ENCODE results near the gene FSTL5.

FSTL5 gene

DNA sequence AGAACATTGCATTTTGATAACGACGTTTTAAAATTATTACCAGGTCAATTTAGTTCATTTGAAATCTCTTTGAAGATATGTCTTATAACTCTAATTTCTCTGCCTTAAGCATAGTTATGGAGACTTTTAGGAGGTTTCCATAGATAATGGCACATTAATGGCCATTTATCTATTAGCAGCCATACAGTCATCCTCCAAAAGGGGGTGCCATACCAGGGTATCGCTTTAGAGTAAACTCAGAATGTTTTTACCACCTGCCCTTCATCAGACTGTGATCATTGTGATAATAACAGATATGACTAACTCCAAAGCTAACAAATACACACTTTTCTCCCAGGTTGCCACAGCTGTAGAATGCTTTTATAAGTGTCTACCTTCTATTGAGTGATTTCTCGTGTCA is 461.5 kb downstream of the FSTL5 start:
- DNase-seq = no peak

DNA sequence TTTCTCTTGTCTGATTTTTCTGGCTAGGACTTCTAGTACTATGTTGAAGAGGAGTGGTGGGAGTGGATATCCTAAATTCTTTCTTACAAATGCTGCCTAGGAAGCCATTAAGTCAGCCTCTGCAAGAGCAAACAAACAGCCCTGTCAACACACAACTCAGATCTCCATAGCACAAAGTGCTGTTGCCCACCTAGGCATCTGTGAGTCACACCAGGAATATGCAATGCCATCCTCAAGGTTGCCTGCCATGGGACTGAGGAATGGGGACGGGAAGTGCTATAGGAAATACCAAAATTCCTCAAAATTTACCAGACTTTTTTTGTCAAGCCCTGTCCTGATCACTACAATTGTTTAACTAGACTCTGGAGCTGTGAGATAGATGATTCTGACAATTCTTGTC is 466.9 kb downstream of the FSTL5 start:
- DNase-seq = no peak

DNA sequence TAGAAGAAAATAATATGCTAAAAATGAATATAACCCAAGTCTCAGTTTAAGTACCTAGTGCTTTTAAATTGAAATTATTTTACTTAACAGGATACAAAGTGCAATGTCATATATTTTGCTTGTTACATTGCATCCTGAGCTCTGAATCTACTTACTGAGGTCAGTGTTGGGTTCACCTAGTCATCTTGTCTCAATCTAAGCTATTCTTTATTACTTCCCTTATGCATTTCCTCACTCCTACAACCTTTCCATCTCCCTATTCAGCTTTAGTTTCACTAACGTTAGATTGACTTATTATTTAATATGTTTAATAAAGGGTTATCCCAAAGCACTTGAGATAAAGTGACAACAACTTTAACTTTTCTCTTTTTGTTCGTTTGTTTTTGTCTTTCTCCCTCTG is 483.7 kb downstream of the FSTL5 start:
- no peak for DNase-seq

DNA sequence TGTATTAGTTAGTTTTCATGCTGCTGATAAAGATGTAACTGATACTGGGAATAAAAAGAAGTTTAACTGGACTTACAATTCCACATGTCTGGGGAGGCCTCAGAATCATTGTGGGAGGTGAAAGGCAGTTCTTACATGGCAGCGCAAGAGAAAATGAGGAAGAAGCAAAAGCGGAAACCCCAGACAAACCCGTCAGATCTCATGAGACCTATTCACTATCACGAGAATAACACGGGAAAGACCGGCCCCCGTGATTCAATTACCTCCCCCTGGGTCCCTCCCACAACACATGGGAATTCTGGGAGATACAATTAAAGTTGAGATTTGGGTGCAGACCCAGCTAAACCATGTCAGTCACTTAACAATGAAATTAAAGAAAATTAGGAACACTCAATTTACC is 499.1 kb downstream of the FSTL5 start:
- DNase-seq = no peak

DNA sequence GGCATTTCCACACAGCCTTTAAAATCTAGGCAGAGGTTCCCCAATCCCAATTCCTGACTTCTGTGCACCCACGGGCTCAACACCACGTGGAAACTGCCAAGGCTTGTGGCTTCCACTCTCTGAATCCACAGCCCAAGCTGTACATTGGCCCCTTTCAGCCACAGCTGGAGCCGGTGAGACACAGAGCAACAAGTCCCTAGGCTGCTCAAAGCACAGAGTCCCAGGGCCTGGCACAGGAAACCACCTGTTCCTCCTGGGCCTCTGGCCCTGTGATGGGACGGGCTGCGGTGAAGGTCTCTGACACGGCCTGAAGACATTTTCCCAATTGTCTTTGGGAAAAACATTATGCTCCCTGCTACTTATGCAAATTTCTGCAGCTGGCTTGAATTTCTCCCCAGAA is 500.0 kb downstream of the FSTL5 start:
- DNase-seq = no peak

DNA sequence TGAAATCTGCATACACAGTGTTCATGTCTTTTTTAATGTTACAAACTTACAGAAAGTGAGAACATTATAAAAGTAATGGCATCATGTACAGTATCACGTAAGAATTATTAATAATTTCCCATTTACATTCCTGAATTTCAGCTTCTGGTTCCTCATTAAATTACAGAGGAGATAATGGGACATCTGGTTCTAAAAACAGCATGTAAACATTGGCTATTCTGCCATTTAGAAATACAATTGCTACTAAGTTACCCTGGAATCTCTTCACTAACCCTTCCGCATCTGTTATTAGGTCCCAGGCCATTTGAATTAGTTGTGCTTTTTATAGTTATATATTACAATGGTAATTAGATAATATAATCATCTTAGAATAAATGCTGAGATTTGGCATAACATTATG is 505.1 kb downstream of the FSTL5 start:
- no peak for DNase-seq

DNA sequence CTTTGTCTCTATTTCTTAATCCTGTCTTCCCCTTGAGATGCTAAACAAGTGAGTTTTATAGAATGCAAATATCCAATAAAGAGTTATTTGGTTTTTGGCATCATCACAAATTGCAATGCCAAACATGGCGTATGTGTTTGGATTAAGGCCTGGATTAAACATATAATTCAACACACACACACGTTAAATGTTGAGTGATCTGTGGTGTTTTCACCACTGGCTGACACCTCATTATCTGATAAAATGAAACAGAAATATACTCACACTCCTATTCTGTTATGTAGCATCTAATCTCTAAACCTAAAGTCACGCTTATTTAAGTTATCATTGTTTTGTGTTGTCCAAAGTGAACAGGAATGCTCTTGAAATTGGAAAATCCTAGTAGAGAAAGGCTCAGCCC is 506.2 kb downstream of the FSTL5 start:
- DNase-seq = no peak

DNA sequence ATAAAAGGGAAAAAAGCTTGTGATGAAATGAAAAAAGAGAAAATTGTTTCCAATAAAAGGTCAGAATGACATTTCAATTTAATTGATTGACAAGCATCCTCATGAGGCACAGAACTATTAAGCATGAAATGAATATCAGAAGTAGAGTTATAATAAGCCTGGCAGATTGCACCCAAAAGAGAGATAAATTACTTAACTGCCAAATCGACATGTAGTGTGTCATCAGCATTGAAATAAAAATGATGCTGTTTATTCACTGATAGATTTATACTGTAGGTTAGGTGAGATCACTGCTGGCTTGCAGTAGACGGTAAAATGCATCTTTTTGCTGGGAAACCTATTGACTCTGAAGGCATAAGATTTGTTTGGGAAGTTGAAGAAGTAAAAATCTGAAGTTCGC is 507.2 kb downstream of the FSTL5 start:
- DNase-seq = no peak

DNA sequence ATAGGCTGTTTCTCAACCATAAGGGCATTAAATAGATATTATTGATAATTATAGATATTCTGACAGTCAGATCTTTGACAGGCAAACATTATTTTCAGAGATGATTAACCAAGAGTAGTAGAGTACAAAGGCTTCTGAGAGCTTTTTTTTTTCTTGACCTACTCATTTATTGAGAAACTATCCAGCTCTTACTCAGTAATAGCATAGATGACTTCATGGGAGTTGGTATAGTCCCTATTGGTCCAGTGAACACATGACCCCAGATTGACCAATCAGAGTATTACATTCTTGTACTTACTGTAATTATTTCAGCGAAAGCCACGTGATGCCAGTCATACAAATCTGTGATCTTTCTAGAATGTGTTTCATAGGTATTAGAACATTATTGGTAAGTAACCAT is 508.7 kb downstream of the FSTL5 start:
- peak in 1 of 2 donors; percentile 8 for DNase-seq

DNA sequence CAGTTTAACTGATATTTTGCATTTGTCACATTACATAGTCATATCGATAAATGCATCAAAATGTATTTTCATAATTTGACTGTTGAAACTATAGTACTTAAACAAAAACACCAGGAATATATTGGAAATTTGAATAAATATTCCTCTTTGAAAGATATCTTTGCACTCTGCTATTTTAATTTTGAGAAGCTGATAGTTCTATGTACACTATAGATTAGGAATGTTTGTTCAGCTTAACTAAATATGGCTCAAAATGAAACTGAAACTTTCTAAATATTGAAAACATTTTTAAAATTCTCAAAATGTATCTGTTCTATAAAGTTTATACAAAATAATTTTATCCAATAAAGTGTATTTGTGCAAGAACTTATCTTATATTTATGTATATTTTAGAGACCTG is 510.1 kb downstream of the FSTL5 start:
- no peak for DNase-seq

DNA sequence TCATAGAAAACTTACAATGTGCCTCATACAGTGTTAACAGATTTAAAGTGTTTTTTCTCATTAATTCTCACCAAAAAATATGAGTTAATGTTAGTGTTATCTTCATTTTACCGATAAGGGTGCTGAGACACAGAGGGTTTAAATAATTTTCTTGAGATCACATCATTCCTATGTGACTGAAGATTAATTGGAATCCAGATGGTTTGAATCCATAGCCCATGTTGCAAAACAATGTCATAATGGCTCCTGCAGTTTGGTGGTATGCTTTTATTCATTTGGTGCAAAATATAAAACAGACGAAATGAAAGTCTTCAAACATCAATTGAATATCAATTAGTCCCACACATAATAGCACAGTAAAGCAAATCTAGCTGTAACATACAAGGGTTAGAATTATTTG is 512.2 kb downstream of the FSTL5 start:
- no peak for DNase-seq

DNA sequence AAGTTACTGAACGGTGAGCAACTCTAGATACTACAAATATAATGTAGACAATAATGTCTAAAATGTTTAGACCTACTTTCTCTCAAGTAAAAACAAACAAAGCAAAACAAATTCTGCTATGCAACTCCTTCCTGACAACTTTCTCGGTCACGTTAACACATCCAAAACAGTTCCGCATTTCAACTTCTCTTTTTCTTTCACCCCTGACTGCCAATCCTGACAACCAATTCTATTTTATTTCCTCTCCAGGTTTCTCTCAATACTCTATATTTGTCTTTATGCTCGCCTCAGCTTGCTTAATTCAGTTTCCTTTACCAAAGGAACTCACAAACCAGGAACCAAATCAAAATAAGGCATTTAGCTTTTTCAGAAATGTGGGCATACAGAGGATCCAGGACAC is 513.0 kb downstream of the FSTL5 start:
- peak; percentile 57 to 63 for DNase-seq

DNA sequence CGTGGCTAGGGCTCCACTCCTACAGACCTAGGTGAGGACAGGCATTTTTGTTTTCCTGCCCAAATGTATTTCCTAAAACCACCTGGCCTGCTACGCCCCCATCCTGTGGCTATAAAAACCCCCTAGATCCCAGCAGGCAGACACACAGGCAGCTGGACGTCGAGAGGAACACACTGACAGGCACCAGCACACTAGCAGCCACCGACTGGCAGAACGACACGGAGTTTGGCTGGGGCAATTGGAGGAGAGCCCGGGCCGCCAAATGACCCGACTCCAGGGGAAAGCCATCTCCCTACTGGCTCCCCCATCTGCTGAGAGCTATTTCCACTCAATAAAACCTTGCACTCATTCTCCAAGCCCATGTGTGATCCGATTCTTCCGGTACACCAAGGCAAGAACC is 516.0 kb downstream of the FSTL5 start:
- DNase-seq = no peak

DNA sequence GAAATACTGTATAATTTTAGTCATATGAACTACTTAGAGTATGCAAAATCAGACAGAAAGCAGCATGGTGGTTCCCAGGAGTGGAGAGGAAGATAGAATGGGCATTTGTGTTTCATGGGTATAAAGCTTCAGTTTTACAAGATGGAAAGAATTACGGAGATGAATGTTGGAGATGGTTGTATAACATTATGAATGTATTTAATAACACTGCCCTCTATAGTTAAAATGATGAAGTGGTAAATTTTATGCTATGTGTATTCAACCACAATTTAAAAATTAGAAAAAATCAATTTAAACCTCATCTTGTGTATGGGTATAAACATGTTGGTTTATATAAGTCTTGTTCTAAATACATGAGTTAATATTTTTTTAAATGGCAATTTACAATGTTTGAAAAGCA is 521.1 kb downstream of the FSTL5 start:
- DNase-seq = peak in 1 of 2 donors; percentile 34

DNA sequence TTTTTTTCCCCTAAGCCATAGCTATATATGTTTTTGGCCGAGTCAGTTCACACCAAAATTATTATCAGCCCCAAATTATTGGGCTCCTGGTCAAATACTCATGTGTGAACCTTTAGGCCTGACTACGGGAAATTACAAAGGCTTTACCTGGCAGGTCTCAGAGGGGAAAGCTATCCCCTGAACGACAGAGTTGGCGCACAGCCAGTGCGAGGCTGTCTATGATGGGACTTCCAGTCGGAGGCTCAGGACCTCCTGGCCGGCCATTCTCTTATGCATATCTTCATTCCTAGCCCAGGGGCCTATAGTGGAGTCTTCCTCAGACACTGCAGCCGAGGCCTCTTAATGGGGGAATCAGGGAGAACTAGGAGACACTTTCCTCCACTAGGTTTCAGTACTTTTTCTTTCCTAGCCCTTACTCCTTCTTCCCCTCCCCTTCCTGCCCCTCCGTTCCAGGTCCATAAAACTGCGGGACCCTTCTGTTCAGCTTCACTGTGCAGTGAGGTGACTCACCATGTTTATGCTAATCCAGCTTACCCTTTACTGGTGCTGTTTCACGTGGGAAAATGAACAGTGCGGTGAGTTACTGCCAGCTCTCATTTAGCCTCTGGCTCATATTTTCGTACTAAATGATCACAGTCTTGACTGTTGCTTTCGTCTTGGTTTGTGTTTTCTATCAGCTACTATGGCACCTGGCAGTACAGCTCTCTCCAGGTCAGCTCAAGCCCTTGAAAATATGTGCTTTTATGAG is 533.9 kb downstream of the FSTL5 start:
- DNase-seq = no peak

DNA sequence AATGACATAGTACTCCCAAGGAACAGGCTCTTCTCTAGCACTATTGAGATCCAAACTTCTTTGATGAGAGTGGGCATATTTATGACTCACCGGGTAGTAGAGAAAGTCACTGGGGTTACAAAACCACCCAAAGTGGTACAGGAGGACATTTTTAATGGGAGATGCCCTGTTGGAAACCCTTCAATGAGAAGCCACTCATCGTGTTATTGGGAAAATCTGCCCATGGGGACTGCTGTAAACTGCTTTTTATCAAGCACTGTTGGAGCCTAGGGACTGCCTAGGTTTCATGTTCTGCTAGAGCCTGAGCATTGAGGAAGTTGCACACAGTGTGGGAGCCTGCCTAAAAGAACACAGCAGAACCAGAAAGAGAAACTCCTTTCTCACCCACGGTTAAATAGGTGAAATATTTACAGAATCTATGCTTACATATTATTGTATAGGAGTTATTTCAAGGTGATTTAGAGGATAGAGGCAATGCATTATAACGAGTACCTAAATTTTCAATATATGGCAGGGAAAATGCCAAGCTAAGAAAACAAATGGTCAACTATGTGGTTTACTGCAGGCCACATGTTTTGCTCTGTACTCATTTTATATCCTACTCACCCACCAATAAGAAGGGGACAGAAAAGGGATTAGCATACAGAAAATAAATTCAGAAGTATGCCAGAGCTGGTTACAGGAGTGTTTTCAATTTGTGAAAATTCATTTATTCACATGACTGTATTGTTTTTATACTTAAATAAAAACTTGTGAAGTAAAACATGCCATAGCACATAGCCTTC is 559.1 kb downstream of the FSTL5 start:
- peak; percentile 28 to 42 for DNase-seq

DNA sequence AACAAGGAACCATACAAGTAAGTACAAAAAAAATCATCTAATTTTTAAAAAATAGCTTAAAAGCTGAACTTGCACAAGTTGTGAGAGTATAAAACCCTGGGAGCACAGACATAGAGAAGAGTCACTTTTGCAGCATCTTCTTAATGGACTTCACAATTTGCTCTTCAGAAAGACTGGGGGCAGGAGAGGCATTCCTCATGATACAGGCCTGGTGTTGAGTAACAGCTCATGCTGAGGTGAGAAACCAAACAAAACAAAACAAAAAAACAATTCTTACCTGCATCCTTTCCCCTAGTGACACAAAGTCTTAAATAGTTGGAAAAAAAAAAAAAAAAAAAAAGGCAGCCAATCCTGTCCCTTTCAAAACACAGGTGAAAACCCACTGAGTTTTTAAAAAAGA is 562.8 kb downstream of the FSTL5 start:
- DNase-seq = no peak

DNA sequence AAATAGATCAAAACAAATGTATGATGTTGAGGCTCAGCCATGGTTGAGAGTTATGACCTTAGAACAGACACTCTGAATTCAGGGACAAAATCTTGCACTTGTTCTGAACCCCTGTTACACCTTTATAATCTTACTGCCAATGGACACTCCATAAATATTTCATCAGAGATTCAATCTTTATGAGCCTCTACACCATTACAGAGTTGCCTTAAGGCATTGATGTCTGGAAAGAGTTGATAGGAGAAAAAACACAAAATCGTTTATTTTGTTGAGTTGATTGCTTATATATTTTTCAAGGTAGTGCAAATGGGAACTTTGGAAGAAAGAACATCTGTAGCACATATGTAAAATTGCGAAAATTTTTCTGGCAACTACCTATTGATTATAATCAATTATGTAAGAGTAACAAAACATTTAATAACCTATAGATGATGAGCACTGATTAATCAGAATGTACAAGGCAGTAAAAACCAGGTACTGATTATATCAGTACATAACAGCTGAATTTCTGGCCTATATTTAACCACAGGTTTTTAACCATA is 568.5 kb downstream of the FSTL5 start:
- no peak for DNase-seq

DNA sequence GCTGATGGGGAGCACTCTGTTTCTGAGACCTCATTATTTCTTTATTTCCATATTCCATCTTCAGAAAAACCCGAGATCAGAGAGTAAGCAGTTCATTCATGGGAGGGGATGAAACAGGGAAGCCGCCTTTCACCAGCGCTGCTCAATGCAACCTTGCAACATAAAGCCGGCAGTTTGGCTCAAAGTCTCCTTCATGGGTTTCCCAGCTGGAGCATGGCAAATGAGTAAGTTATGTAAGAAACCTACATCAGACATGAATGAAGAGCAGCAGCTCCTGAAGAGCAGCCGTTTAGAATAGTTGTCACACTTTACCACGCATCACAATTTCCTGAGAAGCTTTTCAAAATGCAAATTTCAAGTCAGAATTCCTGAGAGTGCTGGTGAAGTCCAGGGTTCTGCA is 578.8 kb downstream of the FSTL5 start:
- no peak for DNase-seq

DNA sequence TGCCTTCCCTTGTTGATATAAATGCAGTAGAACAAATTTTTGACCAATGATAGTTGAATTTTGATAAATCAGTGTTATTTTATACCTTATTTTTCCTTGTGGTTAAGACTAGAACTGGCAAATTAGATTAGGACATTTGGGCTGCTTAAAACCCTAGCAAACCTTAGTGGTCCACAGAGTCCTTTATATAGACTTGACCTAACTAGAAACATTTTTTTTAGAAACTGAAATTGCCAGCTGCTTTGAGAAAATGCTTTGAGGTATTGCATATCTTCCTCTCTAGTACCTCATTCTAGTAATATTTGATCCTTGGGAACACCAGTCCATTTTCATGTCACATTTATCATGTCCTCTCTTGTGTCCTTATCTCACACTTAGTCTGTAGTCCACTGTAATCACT is 580.3 kb downstream of the FSTL5 start:
- no peak for DNase-seq

DNA sequence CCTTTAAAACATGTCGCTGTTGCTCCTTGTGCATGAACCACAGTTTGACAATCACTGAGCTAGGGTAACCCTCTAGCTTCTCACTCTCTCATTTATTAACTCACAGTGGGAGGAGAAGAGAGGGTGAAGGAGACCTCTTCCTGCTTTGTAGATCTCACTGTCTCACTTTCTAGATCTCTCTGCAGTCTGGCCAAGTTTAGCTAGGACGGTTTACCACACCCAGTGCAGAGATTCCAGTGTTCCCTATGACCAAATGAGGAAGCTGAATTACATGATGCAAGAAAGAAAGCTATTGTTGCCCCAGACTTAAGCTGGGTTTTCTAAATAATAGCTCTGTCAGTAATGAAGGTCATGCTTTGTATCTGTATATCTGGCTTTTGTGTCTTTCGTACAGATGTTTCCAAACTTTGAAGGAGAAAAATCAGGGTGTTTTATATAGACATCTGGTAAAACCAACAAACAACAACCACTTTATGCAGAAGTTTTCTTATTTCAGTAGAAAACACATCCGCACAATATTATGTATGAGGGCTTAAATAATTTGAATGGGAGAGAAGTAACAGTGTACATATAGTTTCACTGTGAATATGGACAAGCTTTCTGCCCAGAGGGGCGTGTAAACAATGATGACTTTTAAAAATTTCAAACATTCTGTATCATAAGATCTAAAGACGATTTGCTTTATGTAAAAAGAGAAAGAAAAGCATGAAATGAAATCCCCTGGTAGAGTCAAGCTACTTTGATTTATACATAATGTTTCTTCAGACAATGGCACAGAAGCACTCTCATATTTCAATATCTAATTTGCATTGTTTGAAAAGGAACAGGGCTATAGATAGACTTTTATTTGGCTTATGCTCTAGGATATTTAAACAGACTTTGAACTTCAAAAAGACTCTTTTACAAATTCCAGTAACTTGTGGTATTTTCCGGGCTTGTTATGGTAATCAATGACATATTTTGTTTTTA is 582.3 kb downstream of the FSTL5 start:
- DNase-seq = peak; percentile 78 to 85

DNA sequence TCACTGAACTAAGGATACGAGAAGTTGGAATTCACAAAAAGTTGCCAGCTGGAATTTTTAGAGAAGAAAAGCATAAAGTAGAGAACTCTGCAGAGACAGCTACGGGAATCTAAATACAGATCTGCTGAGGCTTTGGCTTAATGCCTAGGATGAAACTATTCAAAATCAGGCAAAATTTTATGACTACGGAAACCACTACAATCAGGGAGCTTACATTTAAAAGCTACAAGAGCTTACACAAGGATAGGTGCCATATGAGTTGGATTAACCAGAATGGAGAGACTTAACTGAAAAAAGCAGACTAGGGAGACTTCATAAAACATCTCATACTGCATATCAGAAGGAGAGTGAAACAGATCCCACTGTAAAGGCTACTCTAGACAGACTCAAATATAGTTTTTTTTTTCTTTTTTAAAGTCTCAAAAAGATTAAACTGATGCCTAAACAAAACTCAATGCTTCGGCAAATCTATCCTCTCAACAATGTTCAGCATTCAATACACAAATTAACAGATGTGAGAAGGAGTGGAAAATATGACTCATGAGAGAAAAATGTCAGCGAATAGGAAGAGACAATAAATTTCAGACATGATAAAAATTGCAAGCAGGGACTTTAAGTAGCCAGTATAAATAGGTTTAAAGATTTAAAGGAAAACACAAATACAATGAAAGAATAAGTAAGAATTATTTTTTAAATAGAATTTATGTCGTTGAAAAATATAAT is 586.1 kb downstream of the FSTL5 start:
- no peak for DNase-seq

Data from inflammatory macrophage treated with lipopolysaccharide for 1 hour (primary cell).